Neural cell (in vitro differentiated cells): ENCODE measurements around the gene HMGCS2. TPM values are rescaled to one million over a fixed set of nuclear protein-coding genes. Genes with fewer than 3 reads are reported as not detected.

Experiments used
- H2AFZ ChIP-seq: fragments of 200-600, 300-800 bp; sonication (generic), shearing (Covaris generic); 2 replicates; pipeline ENCODE4 v1.6.0; 2014; ENCODE audit warnings: low read depth, mild to moderate bottlenecking, antibody characterized with exemption, low read length, moderate library complexity
- H3F3A ChIP-seq: fragments of 200-600 bp; shearing (Covaris generic); 2 replicates; pipeline ENCODE4 v1.6.1; 2016; ENCODE audit warnings: mild to moderate bottlenecking, moderate library complexity, mixed read lengths, antibody characterized with exemption, low read length; ENCODE audit not compliant: insufficient read depth, poor library complexity, severe bottlenecking
- H3K27ac ChIP-seq: fragments of 200-600, 300-800 bp; sonication (generic), shearing (Covaris generic); 2 replicates; pipeline ENCODE4 v1.5.1; 2014; ENCODE audit warnings: mild to moderate bottlenecking, low read length, moderate library complexity
- H3K27me3 ChIP-seq: fragments of 300-800, 200-600 bp; sonication (generic), shearing (Covaris generic); 2 replicates; pipeline ENCODE4 v1.6.0; 2014; ENCODE audit warnings: mild to moderate bottlenecking, low read depth, low read length, moderate library complexity; ENCODE audit not compliant: insufficient read depth
- H3K36me3 ChIP-seq: fragments of 300-800, 200-600 bp; sonication (generic), shearing (Covaris generic); 2 replicates; pipeline ENCODE4 v1.5.1; 2014; ENCODE audit warnings: mild to moderate bottlenecking, antibody characterized with exemption, low read length, moderate library complexity; ENCODE audit not compliant: insufficient read depth
- H3K4me2 ChIP-seq: fragments of 300-800, 200-600 bp; sonication (generic), shearing (Covaris generic); 2 replicates; pipeline ENCODE4 v1.6.0; 2014; ENCODE audit warnings: mild to moderate bottlenecking, low read length
- H3K4me3 ChIP-seq: fragments of 300-800, 200-600 bp; sonication (generic), shearing (Covaris generic); 2 replicates; pipeline ENCODE4 v1.5.1; 2014; ENCODE audit warnings: mild to moderate bottlenecking, low read length, moderate library complexity
- H3K79me2 ChIP-seq: fragments of 200-600 bp; shearing (Covaris generic); replicated peaks from 2 replicates; pipeline ENCODE4 v1.6.0; 2014; ENCODE audit warnings: mild to moderate bottlenecking, low read length, moderate library complexity; ENCODE audit not compliant: insufficient read depth
- H3K9ac ChIP-seq: fragments of 300-800, 200-600 bp; sonication (generic), shearing (Covaris generic); 2 replicates; pipeline ENCODE4 v1.6.1; 2016; ENCODE audit warnings: mild to moderate bottlenecking, low read length, mixed read lengths
- H3K9me2 ChIP-seq: fragments of 200-600 bp; shearing (Covaris generic); 2 replicates; pipeline ENCODE4 v1.6.1; 2016; ENCODE audit warnings: mild to moderate bottlenecking, low read length, mixed read lengths; ENCODE audit not compliant: insufficient read depth
- H3K9me3 ChIP-seq: fragments of 200-600, 300-800 bp; sonication (generic), shearing (Covaris generic); 2 replicates; pipeline ENCODE4 v1.6.1; 2016; ENCODE audit warnings: mild to moderate bottlenecking, mixed run types, low read length, moderate library complexity, mixed read lengths
- H4K20me1 ChIP-seq: fragments of 200-600 bp; shearing (Covaris generic); 2 replicates; pipeline ENCODE4 v1.6.1; 2016; ENCODE audit warnings: mild to moderate bottlenecking, mixed run types; ENCODE audit not compliant: insufficient read depth
- CTCF ChIP-seq: fragments of 450-650 bp; IDR thresholded peaks from 2 replicates; pipeline ENCODE4 v1.5.1; 2014; ENCODE audit warnings: antibody characterized with exemption, mild to moderate bottlenecking, moderate library complexity; ENCODE audit not compliant: poor library complexity, severe bottlenecking
- EP300 ChIP-seq: fragments of 450-650 bp; conservative IDR thresholded peaks from 2 replicates; pipeline ENCODE4 v1.6.1; 2014; ENCODE audit warnings: antibody characterized with exemption, mild to moderate bottlenecking, moderate library complexity; ENCODE audit not compliant: poor library complexity, severe bottlenecking
- EZH2 ChIP-seq: fragments of 200-600, 300-800 bp; shearing (Covaris generic), sonication (generic); IDR thresholded peaks from 2 replicates; pipeline ENCODE4 v1.6.1; 2014; ENCODE audit warnings: antibody characterized with exemption, low read length, borderline replicate concordance, mild to moderate bottlenecking; ENCODE audit not compliant: insufficient read depth, poor library complexity, severe bottlenecking
- MXI1 ChIP-seq: fragments of 450-650 bp; conservative IDR thresholded peaks from 2 replicates; pipeline ENCODE4 v1.6.1; 2014; ENCODE audit warnings: antibody characterized with exemption, mild to moderate bottlenecking; ENCODE audit not compliant: poor library complexity, severe bottlenecking
- POLR2AphosphoS5 ChIP-seq: IDR thresholded peaks from 2 replicates; pipeline ENCODE4 v1.6.1; 2012
- RAD21 ChIP-seq: fragments of 450-650 bp; conservative IDR thresholded peaks from 2 replicates; pipeline ENCODE4 v1.6.1; 2014; ENCODE audit warnings: antibody characterized with exemption, mild to moderate bottlenecking, moderate library complexity
- REST ChIP-seq: IDR thresholded peaks from 2 replicates; pipeline ENCODE4 v1.6.1; 2012; ENCODE audit warnings: borderline replicate concordance
- SMC3 ChIP-seq: fragments of 450-650 bp; conservative IDR thresholded peaks from 2 replicates; pipeline ENCODE4 v1.6.1; 2014; ENCODE audit warnings: antibody characterized with exemption, mild to moderate bottlenecking, moderate library complexity; ENCODE audit not compliant: poor library complexity
- TAF1 ChIP-seq: IDR thresholded peaks from 2 replicates; pipeline ENCODE4 v1.6.1; 2012; ENCODE audit warnings: low read depth
- polyA plus RNA-seq: library from polyadenylated mRNA; depleted of rRNA; stranded (reverse); fragments of >200 nt; gene quantifications from 2 replicates; pipeline ENCODE4 v1.2.3, GENCODE V29; 2014

Gene HMGCS2
- polyA plus RNA-seq, 1 donor from 2014 or later = not detected

- H3K4me2 ChIP-seq = no peak overlapping the region
- no peaks in the 10 kb centered on the region for H3F3A ChIP-seq
- H3K9me2 ChIP-seq = no peaks in the 10 kb centered on the region
- H3K4me3 ChIP-seq = no peak overlapping the region
- no peaks in the 10 kb centered on the region for H4K20me1 ChIP-seq
- H3K36me3 ChIP-seq = no peaks in the 10 kb centered on the region
- no peaks in the 10 kb centered on the region for H3K9me3 ChIP-seq
- H3K9ac ChIP-seq = no peak overlapping the region
- H3K27ac ChIP-seq = no peak overlapping the region
- no peaks in the 10 kb centered on the region for H3K79me2 ChIP-seq
- TF ChIP-seq EZH2 (no peak), MXI1 (no peak), TAF1 (no peak), RAD21 (no peak), REST (no peak), SMC3 (no peak), EP300 (no peak), CTCF (no peak), POLR2AphosphoS5 (no peak)
- H2AFZ ChIP-seq = no peak overlapping the region
- no peaks in the 10 kb centered on the region for H3K27me3 ChIP-seq
These were observed 30.5 kb downstream of the HMGCS2 start for GRCh38 chr1:119738100-119738720.

GRCh38 chr1:119737040-119737682 is 31.5 kb downstream of the HMGCS2 start:
- Histone ChIP-seq H3K4me2 (no peak overlapping the region), H3K9me3 (no peaks in the 10 kb centered on the region), H3K36me3 (no peaks in the 10 kb centered on the region), H3K27ac (no peak overlapping the region), H2AFZ (no peak overlapping the region), H3K9me2 (no peaks in the 10 kb centered on the region), H3K4me3 (no peak overlapping the region), H4K20me1 (no peaks in the 10 kb centered on the region), H3F3A (no peaks in the 10 kb centered on the region), H3K79me2 (no peaks in the 10 kb centered on the region), H3K27me3 (no peaks in the 10 kb centered on the region), H3K9ac (no peak overlapping the region)
- no peak for TF ChIP-seq TAF1
- no peak for TF ChIP-seq SMC3
- TF ChIP-seq EZH2 = no peak
